ENCODE measurements around the gene PCDHGC5.

PCDHGC5 gene

GRCh38 chr5:141486091-141486490, 2.8 kb upstream of the PCDHGC5 start:
- Histone ChIP-seq H2AFZ (ENCODE audit: low read length) (no peak overlapping the region), H3K9ac (ENCODE audit: low read length) (no peak overlapping the region), H3K27me3 (ENCODE audit: insufficient read depth, low read length) (peaks cover 4% of the 10 kb centered on the region; the same call in 1 of the 2 replicates), H3K79me2 (ENCODE audit: insufficient read depth, low read length) (no peaks in the 10 kb centered on the region), H3K9me2 (ENCODE audit: low read depth, low read length) (no peaks in the 10 kb centered on the region), H3K4me1 (ENCODE audit: insufficient read depth, low read length, severe bottlenecking) (peaks cover 14% of the 10 kb centered on the region), H3K36me3 (ENCODE audit: insufficient read depth, low read length) (no peaks in the 10 kb centered on the region), H3K27ac (ENCODE audit: low read depth, low read length, poor library complexity, severe bottlenecking) (no peak overlapping the region), H3K9me3 (ENCODE audit: low read length) (no peaks in the 10 kb centered on the region), H3K4me2 (ENCODE audit: low read length) (no peak overlapping the region), H3F3A (ENCODE audit: insufficient read depth, low read length) (no peaks in the 10 kb centered on the region), H3K4me3 (ENCODE audit: low read depth, low read length, poor library complexity, severe bottlenecking) (no peak overlapping the region), H4K20me1 (ENCODE audit: insufficient read depth, low read length) (no peaks in the 10 kb centered on the region)
- TF ChIP-seq CTCF (IDR thresholded peaks at IDR 0.05; ENCODE audit: low read length) (no peak), EZH2 (IDR thresholded peaks at IDR 0.05; ENCODE audit: borderline replicate concordance, low read length) (no peak)

GRCh38 chr5:141487131-141487530, 1.8 kb upstream of the PCDHGC5 start:
- no peaks in the 10 kb centered on the region for H3K36me3 ChIP-seq (ENCODE audit: insufficient read depth, low read length)
- H3K79me2 ChIP-seq (ENCODE audit: insufficient read depth, low read length): no peaks in the 10 kb centered on the region
- TF ChIP-seq EZH2 (IDR thresholded peaks at IDR 0.05; ENCODE audit: borderline replicate concordance, low read length): no peak
- no peak for TF ChIP-seq CTCF (IDR thresholded peaks at IDR 0.05; ENCODE audit: low read length)
- H3F3A ChIP-seq (ENCODE audit: insufficient read depth, low read length): no peaks in the 10 kb centered on the region
- no peaks in the 10 kb centered on the region for H3K9me3 ChIP-seq (ENCODE audit: low read length)
- H3K9me2 ChIP-seq (ENCODE audit: low read depth, low read length): no peaks in the 10 kb centered on the region
- no peak overlapping the region for H3K4me3 ChIP-seq (ENCODE audit: low read depth, low read length, poor library complexity, severe bottlenecking)
- H3K27me3 ChIP-seq (ENCODE audit: insufficient read depth, low read length): peaks cover 4% of the 10 kb centered on the region; the same call in 1 of the 2 replicates
- no peak overlapping the region for H3K9ac ChIP-seq (ENCODE audit: low read length)
- no peak overlapping the region for H3K27ac ChIP-seq (ENCODE audit: low read depth, low read length, poor library complexity, severe bottlenecking)
- no peak overlapping the region for H3K4me2 ChIP-seq (ENCODE audit: low read length)
- peaks cover 14% of the 10 kb centered on the region for H3K4me1 ChIP-seq (ENCODE audit: insufficient read depth, low read length, severe bottlenecking)
- no peaks in the 10 kb centered on the region for H4K20me1 ChIP-seq (ENCODE audit: insufficient read depth, low read length)
- no peak overlapping the region for H2AFZ ChIP-seq (ENCODE audit: low read length)

GRCh38 chr5:141489841-141490240, 960 bp downstream of the PCDHGC5 start:
- Histone ChIP-seq H3K4me2 (ENCODE audit: low read length) (no peak overlapping the region), H3K36me3 (ENCODE audit: insufficient read depth, low read length) (no peaks in the 10 kb centered on the region), H3F3A (ENCODE audit: insufficient read depth, low read length) (no peaks in the 10 kb centered on the region), H3K4me1 (ENCODE audit: insufficient read depth, low read length, severe bottlenecking) (peaks cover 5% of the 10 kb centered on the region), H2AFZ (ENCODE audit: low read length) (no peak overlapping the region), H3K9ac (ENCODE audit: low read length) (no peak overlapping the region), H3K79me2 (ENCODE audit: insufficient read depth, low read length) (no peaks in the 10 kb centered on the region), H3K9me3 (ENCODE audit: low read length) (no peaks in the 10 kb centered on the region), H4K20me1 (ENCODE audit: insufficient read depth, low read length) (no peaks in the 10 kb centered on the region), H3K27ac (ENCODE audit: low read depth, low read length, poor library complexity, severe bottlenecking) (no peak overlapping the region), H3K9me2 (ENCODE audit: low read depth, low read length) (no peaks in the 10 kb centered on the region), H3K27me3 (ENCODE audit: insufficient read depth, low read length) (no peaks in the 10 kb centered on the region), H3K4me3 (ENCODE audit: low read depth, low read length, poor library complexity, severe bottlenecking) (no peak overlapping the region)
- no peak for TF ChIP-seq CTCF (IDR thresholded peaks at IDR 0.05; ENCODE audit: low read length)

Data from OCI-LY1 (cell line).